NCI-H510A treated with DMSO at 0.1 percent for 48 hours (cell line): ENCODE data around the gene LRRC61.
A peak's percentile ranks its signal among the peaks of the same experiment; 100 is the strongest.
"Not testable (repeated sequence)": the region's sequence is repeated elsewhere in the genome, so short reads cannot be mapped to it uniquely, and the experiment has no call there.

Experiments used
- DNase-seq: peaks from one replicate; lab custom pipeline; 2025; lab: John Stamatoyannopoulos, UW

The LRRC61 gene

GRCh38 chr7:150322833-150323681 lies at the start of gene LRRC61, which contains the start of gene ACTR3C:
LRRC61 (plus strand) TSS chr7:150323355; CDS start chr7:150336862, 13,507 bp downstream.
ACTR3C (minus strand) TSS chr7:150323545; CDS start chr7:150295296, 28,249 bp downstream.
- peak; percentile 58 for DNase-seq

GRCh38 chr7:150276132-150276695 lies 46.9 kb upstream of the LRRC61 start:
- DNase-seq, result peak; percentile 1

GRCh38 chr7:150278383-150278782 lies 44.8 kb upstream of the LRRC61 start:
- not testable (repeated sequence) for DNase-seq

GRCh38 chr7:150281681-150282403 lies 41.3 kb upstream of the LRRC61 start:
- DNase-seq, result not testable (repeated sequence)

GRCh38 chr7:150283111-150283510 lies 40.0 kb upstream of the LRRC61 start:
- not testable (repeated sequence) for DNase-seq

GRCh38 chr7:150283608-150284007 lies 39.5 kb upstream of the LRRC61 start:
- DNase-seq, result not testable (repeated sequence)

- not testable (repeated sequence) for DNase-seq
Observed at GRCh38 chr7:150285849-150286754, 37.1 kb upstream of the LRRC61 start.

- not testable (repeated sequence) for DNase-seq
Observed at GRCh38 chr7:150287815-150288214, 35.3 kb upstream of the LRRC61 start.

- DNase-seq, result not testable (repeated sequence)
Observed at GRCh38 chr7:150288816-150289215, 34.3 kb upstream of the LRRC61 start.

- not testable (repeated sequence) for DNase-seq
Observed at GRCh38 chr7:150290317-150290716, 32.8 kb upstream of the LRRC61 start.

GRCh38 chr7:150295027-150295426 lies 28.1 kb upstream of the LRRC61 start:
- DNase-seq, result not testable (repeated sequence)

GRCh38 chr7:150295614-150296013 lies 27.5 kb upstream of the LRRC61 start:
- not testable (repeated sequence) for DNase-seq

- not testable (repeated sequence) for DNase-seq
Observed at GRCh38 chr7:150296802-150297201, 26.4 kb upstream of the LRRC61 start.

GRCh38 chr7:150297978-150298377 lies 25.2 kb upstream of the LRRC61 start:
- DNase-seq, result not testable (repeated sequence)

- not testable (repeated sequence) for DNase-seq
Observed at GRCh38 chr7:150302908-150303310, 20.2 kb upstream of the LRRC61 start.

GRCh38 chr7:150304499-150305258 lies 18.5 kb upstream of the LRRC61 start:
- DNase-seq, result not testable (repeated sequence)

GRCh38 chr7:150305259-150305902 lies 17.8 kb upstream of the LRRC61 start:
- not testable (repeated sequence) for DNase-seq

GRCh38 chr7:150305903-150306284 lies 17.3 kb upstream of the LRRC61 start:
- DNase-seq, result not testable (repeated sequence)

- not testable (repeated sequence) for DNase-seq
Observed at GRCh38 chr7:150306377-150306776, 16.8 kb upstream of the LRRC61 start.

- no peak for DNase-seq
Observed at GRCh38 chr7:150307129-150307528, 16.0 kb upstream of the LRRC61 start.
